Stomach smooth muscle (tissue), 2 donors: ENCODE results near the gene PLSCR5.
A peak's percentile ranks its signal among the peaks of the same experiment; 100 is the strongest.

Experiments
- H3K27ac ChIP-seq: one replicate; pipeline ENCODE4 v1.7.0; 2013; ENCODE audit warnings: mild to moderate bottlenecking, low read length, inconsistent platforms
- H3K27me3 ChIP-seq, 2 donors: one replicate each; pipeline ENCODE4 v1.7.0; 2013; ENCODE audit warnings: low read length in 2 of 2; ENCODE audit not compliant: insufficient read depth in 2 of 2, control insufficient read depth in 1 of 2
- H3K36me3 ChIP-seq, 2 donors: one replicate each; pipeline ENCODE4 v1.7.0; 2013; ENCODE audit warnings: low read length in 2 of 2; ENCODE audit not compliant: control insufficient read depth in 2 of 2, insufficient read depth in 2 of 2
- H3K4me1 ChIP-seq: one replicate; pipeline ENCODE4 v1.7.0; 2013; ENCODE audit warnings: low read length; ENCODE audit not compliant: control insufficient read depth, insufficient read depth
- H3K4me3 ChIP-seq, 2 donors: one replicate each; pipeline ENCODE4 v1.7.0; 2013; ENCODE audit warnings: low read length in 2 of 2
- H3K9ac ChIP-seq, 2 donors: one replicate each; pipeline ENCODE4 v1.7.0; 2013; ENCODE audit warnings: low read length in 2 of 2, mild to moderate bottlenecking in 1 of 2
- H3K9me3 ChIP-seq, 2 donors: one replicate each; pipeline ENCODE4 v1.7.0; 2013; ENCODE audit warnings: low read length in 2 of 2; ENCODE audit not compliant: control insufficient read depth in 2 of 2
- donor health status: healthy.
- donor health status: Pancreatic carcinoma.

PLSCR5 gene

GRCh38 chr3:146628671-146629070, 23.5 kb upstream of the PLSCR5 start:
- H3K4me3 ChIP-seq = no peak overlapping the region
- H3K9me3 ChIP-seq = no peaks in the 10 kb centered on the region
- no peaks in the 10 kb centered on the region for H3K27me3 ChIP-seq
- H3K36me3 ChIP-seq = no peaks in the 10 kb centered on the region
- H3K4me1 ChIP-seq = no peaks in the 10 kb centered on the region
- H3K9ac ChIP-seq = no peak overlapping the region
- no peak overlapping the region for H3K27ac ChIP-seq

GRCh38 chr3:146626403-146627122, 21.4 kb upstream of the PLSCR5 start:
- Histone ChIP-seq H3K9me3 (no peaks in the 10 kb centered on the region), H3K9ac (no peak overlapping the region)

GRCh38 chr3:146625186-146625775, 20.1 kb upstream of the PLSCR5 start:
- H3K4me1 ChIP-seq = no peaks in the 10 kb centered on the region
- peak overlapping the region; percentile 57 to 76 for H3K4me3 ChIP-seq
- no peak overlapping the region for H3K27ac ChIP-seq
- H3K9ac ChIP-seq = peak overlapping the region; percentile 6 to 62
- no peaks in the 10 kb centered on the region for H3K36me3 ChIP-seq
- H3K27me3 ChIP-seq = no peaks in the 10 kb centered on the region
- H3K9me3 ChIP-seq = no peaks in the 10 kb centered on the region

More at GRCh38 chr3:146626403-146627122, 21.4 kb upstream of the PLSCR5 start:
- Histone ChIP-seq H3K27me3 (no peaks in the 10 kb centered on the region), H3K4me3 (no peak overlapping the region), H3K27ac (no peak overlapping the region), H3K36me3 (no peaks in the 10 kb centered on the region), H3K4me1 (no peaks in the 10 kb centered on the region)

- no peaks in the 10 kb centered on the region for H3K9me3 ChIP-seq
- no peak overlapping the region for H3K27ac ChIP-seq
- no peak overlapping the region for H3K9ac ChIP-seq
- no peaks in the 10 kb centered on the region for H3K4me1 ChIP-seq
- no peak overlapping the region for H3K4me3 ChIP-seq
- no peaks in the 10 kb centered on the region for H3K36me3 ChIP-seq
- H3K27me3 ChIP-seq = no peaks in the 10 kb centered on the region
These were observed 16.6 kb upstream of the PLSCR5 start for GRCh38 chr3:146621723-146622122.

GRCh38 chr3:146612015-146612414, 6.9 kb upstream of the PLSCR5 start:
- H3K27ac ChIP-seq = no peak overlapping the region
- H3K27me3 ChIP-seq = no peaks in the 10 kb centered on the region
- H3K4me3 ChIP-seq = no peak overlapping the region
- no peaks in the 10 kb centered on the region for H3K36me3 ChIP-seq
- no peak overlapping the region for H3K9ac ChIP-seq
- H3K9me3 ChIP-seq = no peaks in the 10 kb centered on the region
- H3K4me1 ChIP-seq = no peaks in the 10 kb centered on the region

GRCh38 chr3:146611096-146611495, 6.0 kb upstream of the PLSCR5 start:
- Histone ChIP-seq H3K27ac (no peak overlapping the region), H3K4me3 (no peak overlapping the region), H3K27me3 (no peaks in the 10 kb centered on the region), H3K36me3 (no peaks in the 10 kb centered on the region), H3K9ac (no peak overlapping the region), H3K9me3 (no peaks in the 10 kb centered on the region), H3K4me1 (no peaks in the 10 kb centered on the region)

GRCh38 chr3:146598535-146598934, 6.6 kb downstream of the PLSCR5 start:
- no peak overlapping the region for H3K4me3 ChIP-seq
- no peaks in the 10 kb centered on the region for H3K27me3 ChIP-seq
- no peak overlapping the region for H3K27ac ChIP-seq

GRCh38 chr3:146594843-146595482, 10.2 kb downstream of the PLSCR5 start:
- Histone ChIP-seq H3K36me3 (no peaks in the 10 kb centered on the region), H3K9me3 (no peaks in the 10 kb centered on the region), H3K9ac (no peak overlapping the region), H3K4me1 (no peaks in the 10 kb centered on the region), H3K27ac (no peak overlapping the region), H3K4me3 (no peak overlapping the region), H3K27me3 (no peaks in the 10 kb centered on the region)

More at GRCh38 chr3:146598535-146598934, 6.6 kb downstream of the PLSCR5 start:
- no peaks in the 10 kb centered on the region for H3K9me3 ChIP-seq
- no peaks in the 10 kb centered on the region for H3K4me1 ChIP-seq
- H3K36me3 ChIP-seq = no peaks in the 10 kb centered on the region
- H3K9ac ChIP-seq = no peak overlapping the region

GRCh38 chr3:146593776-146594175, 11.4 kb downstream of the PLSCR5 start:
- Histone ChIP-seq H3K4me1 (no peaks in the 10 kb centered on the region), H3K36me3 (no peaks in the 10 kb centered on the region), H3K9ac (no peak overlapping the region), H3K4me3 (no peak overlapping the region), H3K9me3 (no peaks in the 10 kb centered on the region), H3K27me3 (no peaks in the 10 kb centered on the region), H3K27ac (no peak overlapping the region)

GRCh38 chr3:146590521-146590920, 14.6 kb downstream of the PLSCR5 start:
- Histone ChIP-seq H3K9ac (no peak overlapping the region), H3K27me3 (no peaks in the 10 kb centered on the region), H3K9me3 (no peaks in the 10 kb centered on the region), H3K36me3 (no peaks in the 10 kb centered on the region), H3K4me3 (no peak overlapping the region), H3K4me1 (no peaks in the 10 kb centered on the region), H3K27ac (no peak overlapping the region)
